Fibroblast of lung (primary cell): Measurements from ENCODE around the gene CFB. TPM values are rescaled to one million over a fixed set of nuclear protein-coding genes. Genes with fewer than 3 reads are reported as not detected.

Experiments used
- DNase-seq, 2 donors: peaks; one replicate each; pipeline versions ENCODE4 v3.0.0 to v3.0.0-alpha.2; 2010; ENCODE audit warnings: low read depth in 2 of 2
- H2AFZ ChIP-seq: 2 replicates; pipeline ENCODE4 v1.5.1; 2012; ENCODE audit warnings: low read length, control low read depth, inconsistent platforms
- H3K27ac ChIP-seq: 2 replicates; pipeline ENCODE4 v1.5.1; 2011; ENCODE audit warnings: low read length, control low read depth; ENCODE audit not compliant: insufficient read depth
- H3K27me3 ChIP-seq: 2 replicates; pipeline ENCODE4 v1.5.1; 2011; ENCODE audit warnings: mild to moderate bottlenecking, low read length; ENCODE audit not compliant: control insufficient read depth, insufficient read depth
- H3K36me3 ChIP-seq: 2 replicates; pipeline ENCODE4 v1.5.1; 2011; ENCODE audit warnings: low read length; ENCODE audit not compliant: control insufficient read depth, insufficient read depth
- H3K4me1 ChIP-seq: 2 replicates; pipeline ENCODE4 v1.5.1; 2011; ENCODE audit warnings: low read length; ENCODE audit not compliant: control insufficient read depth, insufficient read depth; ENCODE audit errors: extremely low read depth
- H3K4me2 ChIP-seq: 2 replicates; pipeline ENCODE4 v1.5.1; 2011; ENCODE audit warnings: low read length, control low read depth; ENCODE audit not compliant: insufficient read depth; ENCODE audit errors: extremely low read depth
- H3K4me3 ChIP-seq, 4 experiments: fragments of 200-600 bp in 1 of 4; sonication (generic) in 1 of 4; replicated peaks in 1 of 4; 2 replicates each; pipeline ENCODE4 v1.5.1; 2011 to 2016; ENCODE audit warnings: low read length in 4 of 4, low read depth in 3 of 4, mild to moderate bottlenecking in 3 of 4, control low read depth in 2 of 4, inconsistent platforms in 1 of 4, mixed read lengths in 1 of 4; ENCODE audit not compliant: insufficient read depth in 1 of 4; ENCODE audit errors: control extremely low read depth in 1 of 4
- H3K79me2 ChIP-seq: 2 replicates; pipeline ENCODE4 v1.5.1; 2012; ENCODE audit warnings: mild to moderate bottlenecking, low read length, inconsistent platforms; ENCODE audit not compliant: control insufficient read depth, insufficient read depth
- H3K9ac ChIP-seq: 2 replicates; pipeline ENCODE4 v1.5.1; 2011; ENCODE audit warnings: mild to moderate bottlenecking, low read length, control low read depth; ENCODE audit not compliant: insufficient read depth
- H3K9me3 ChIP-seq: 2 replicates; pipeline ENCODE4 v1.5.1; 2012; ENCODE audit warnings: low read depth, low read length; ENCODE audit not compliant: control insufficient read depth, insufficient read depth
- H4K20me1 ChIP-seq: 2 replicates; pipeline ENCODE4 v1.5.1; 2011; ENCODE audit warnings: low read length; ENCODE audit not compliant: control insufficient read depth, insufficient read depth; ENCODE audit errors: extremely low read depth
- EZH2 ChIP-seq: IDR thresholded peaks from 2 replicates; pipeline ENCODE4 v1.5.1; 2012; ENCODE audit warnings: low read length, control low read depth, mild to moderate bottlenecking; ENCODE audit errors: missing control alignments
- polyA plus RNA-seq, 2 donors: library from polyadenylated mRNA; depleted of rRNA in 1 of 2; stranded (reverse) in 1 of 2; unstranded in 1 of 2; fragments of >200 nt; gene quantifications; 2 replicates each; pipeline ENCODE4 v1.2.1, GENCODE V29; 2011 to 2012; ENCODE audit warnings: missing spikeins in 1 of 2
- total RNA-seq: library from RNA; depleted of rRNA; stranded (reverse); fragments of >200 nt; gene quantifications from 2 replicates; pipeline ENCODE4 v1.2.1, GENCODE V29; 2014
- TF ChIP-seq, protein P1 (sequence below), 2 donors: IDR thresholded peaks in 1 of 2; conservative IDR thresholded peaks in 1 of 2; 1 replicate in 1 of 2; 2 replicates in 1 of 2; pipeline ENCODE4 v1.5.1; 2011 to 2012; ENCODE audit warnings: low read length in 2 of 2, control low read depth in 1 of 2, inconsistent platforms in 1 of 2, low read depth in 1 of 2, mild to moderate bottlenecking in 1 of 2

Gene CFB
- total and polyA plus RNA-seq, 2 donors (not counting 1 experiment from before 2014, with no cell fraction given), result 21.7 to 62.9 TPM

- no peak for DNase-seq
- Histone ChIP-seq H3K27ac (no peak overlapping the region), H3K4me2 (no peak overlapping the region), H2AFZ (no peak overlapping the region), H3K36me3 (peaks cover 5% of the 10 kb centered on the region), H3K4me1 (peaks cover 12% of the 10 kb centered on the region), H3K27me3 (peaks cover 4% of the 10 kb centered on the region), H3K9ac (no peak overlapping the region), H3K9me3 (no peaks in the 10 kb centered on the region), H3K79me2 (no peaks in the 10 kb centered on the region), H4K20me1 (no peaks in the 10 kb centered on the region), H3K4me3 (no peak overlapping the region)
- TF ChIP-seq EZH2, result no peak
- TF ChIP-seq, protein P1, sequence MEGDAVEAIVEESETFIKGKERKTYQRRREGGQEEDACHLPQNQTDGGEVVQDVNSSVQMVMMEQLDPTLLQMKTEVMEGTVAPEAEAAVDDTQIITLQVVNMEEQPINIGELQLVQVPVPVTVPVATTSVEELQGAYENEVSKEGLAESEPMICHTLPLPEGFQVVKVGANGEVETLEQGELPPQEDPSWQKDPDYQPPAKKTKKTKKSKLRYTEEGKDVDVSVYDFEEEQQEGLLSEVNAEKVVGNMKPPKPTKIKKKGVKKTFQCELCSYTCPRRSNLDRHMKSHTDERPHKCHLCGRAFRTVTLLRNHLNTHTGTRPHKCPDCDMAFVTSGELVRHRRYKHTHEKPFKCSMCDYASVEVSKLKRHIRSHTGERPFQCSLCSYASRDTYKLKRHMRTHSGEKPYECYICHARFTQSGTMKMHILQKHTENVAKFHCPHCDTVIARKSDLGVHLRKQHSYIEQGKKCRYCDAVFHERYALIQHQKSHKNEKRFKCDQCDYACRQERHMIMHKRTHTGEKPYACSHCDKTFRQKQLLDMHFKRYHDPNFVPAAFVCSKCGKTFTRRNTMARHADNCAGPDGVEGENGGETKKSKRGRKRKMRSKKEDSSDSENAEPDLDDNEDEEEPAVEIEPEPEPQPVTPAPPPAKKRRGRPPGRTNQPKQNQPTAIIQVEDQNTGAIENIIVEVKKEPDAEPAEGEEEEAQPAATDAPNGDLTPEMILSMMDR (conservative IDR thresholded peaks at IDR 0.05 in 1 of 2, IDR thresholded peaks at IDR 0.05 in 1 of 2; ENCODE audit: low read depth in 1 of 2, low read length in 2 of 2), result no peak
Measured at GRCh38 chr6:31947070-31947675, 1.3 kb downstream of the CFB start.

GRCh38 chr6:31947864-31948263 is 2.0 kb downstream of the CFB start:
- H3K4me2 ChIP-seq, result no peak overlapping the region

DNA sequence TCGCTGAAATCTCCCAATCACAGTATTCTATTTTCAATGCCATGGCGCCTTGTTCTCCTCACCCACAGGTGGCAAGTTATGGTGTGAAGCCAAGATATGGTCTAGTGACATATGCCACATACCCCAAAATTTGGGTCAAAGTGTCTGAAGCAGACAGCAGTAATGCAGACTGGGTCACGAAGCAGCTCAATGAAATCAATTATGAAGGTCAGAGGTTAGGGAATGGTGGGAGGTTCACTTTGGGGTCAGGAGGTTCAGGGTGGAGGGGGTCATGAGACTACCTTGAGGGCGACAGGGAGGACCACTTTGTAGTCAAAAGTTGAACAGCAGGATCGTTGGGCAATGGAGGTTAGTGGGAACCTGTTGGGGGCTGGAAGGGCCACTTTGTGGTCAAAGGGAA is 2.4 kb downstream of the CFB start:
- no peaks in the 10 kb centered on the region for H3K79me2 ChIP-seq
- no peak overlapping the region for H3K4me3 ChIP-seq
- peaks cover 9% of the 10 kb centered on the region for H3K36me3 ChIP-seq
- H3K4me2 ChIP-seq, result no peak overlapping the region
- no peaks in the 10 kb centered on the region for H4K20me1 ChIP-seq
- TF ChIP-seq, protein P1 (conservative IDR thresholded peaks at IDR 0.05 in 1 of 2, IDR thresholded peaks at IDR 0.05 in 1 of 2; ENCODE audit: low read depth in 1 of 2, low read length in 2 of 2), result no peak
- TF ChIP-seq EZH2, result no peak
- H3K27me3 ChIP-seq, result no peaks in the 10 kb centered on the region
- peaks cover 12% of the 10 kb centered on the region for H3K4me1 ChIP-seq
- H2AFZ ChIP-seq, result no peak overlapping the region
- H3K9me3 ChIP-seq, result no peaks in the 10 kb centered on the region
- no peak for DNase-seq
- no peak overlapping the region for H3K27ac ChIP-seq
- H3K9ac ChIP-seq, result no peak overlapping the region

More at GRCh38 chr6:31947864-31948263, 2.0 kb downstream of the CFB start:
- no peak for DNase-seq
- peaks cover 7% of the 10 kb centered on the region for H3K36me3 ChIP-seq
- no peak overlapping the region for H3K27ac ChIP-seq
- H3K9me3 ChIP-seq, result no peaks in the 10 kb centered on the region
- TF ChIP-seq EZH2, result no peak
- TF ChIP-seq, protein P1 (conservative IDR thresholded peaks at IDR 0.05 in 1 of 2, IDR thresholded peaks at IDR 0.05 in 1 of 2; ENCODE audit: low read depth in 1 of 2, low read length in 2 of 2), result no peak
- H3K9ac ChIP-seq, result no peak overlapping the region
- H3K79me2 ChIP-seq, result no peaks in the 10 kb centered on the region
- H3K4me1 ChIP-seq, result peaks cover 12% of the 10 kb centered on the region
- H2AFZ ChIP-seq, result no peak overlapping the region
- peaks cover 2% of the 10 kb centered on the region for H3K27me3 ChIP-seq
- no peak overlapping the region for H3K4me3 ChIP-seq
- no peaks in the 10 kb centered on the region for H4K20me1 ChIP-seq
